Naive thymus-derived CD8-positive, alpha-beta T cell (primary cell): ENCODE data around the gene COQ10B. TPM values are rescaled to one million over a fixed set of nuclear protein-coding genes. Genes with fewer than 3 reads are reported as not detected.

Experiments used
- ATAC-seq, 2 donors: fragments of 150-1000 bp; cut with Tn5 transposase in 1 of 2; sonication (Bioruptor Pico), chemical (Tn5 transposase) in 1 of 2; 1 replicate in 1 of 2; 2 replicates in 1 of 2; pipeline ENCODE4 v1.10.0; 2021; ENCODE audit warnings: mild to moderate bottlenecking in 2 of 2, moderate library complexity in 2 of 2
- POLR2A ChIA-PET: fragments of 350-600 bp; sonication (Branson Sonifier 250); formaldehyde crosslinking; loops from one replicate; lab custom pipeline; 2021; ENCODE audit warnings: antibody characterized with exemption; lab: Charles Lee
- DNase-seq, 10 donors: peaks; one replicate each; pipeline versions ENCODE4 v3.0.0 to v3.0.0-alpha.2; 2020 to 2022
- H3K27ac Mint-ChIP-seq, 10 donors: one replicate each; pipeline ENCODE4 v1.8.0; 2020 to 2022; ENCODE audit warnings: mild to moderate bottlenecking in 10 of 10, mixed read lengths in 10 of 10, moderate library complexity in 4 of 10, inconsistent platforms in 1 of 10
- H3K27me3 Mint-ChIP-seq, 5 donors: one replicate each; pipeline ENCODE4 v1.8.0; 2021 to 2022; ENCODE audit warnings: mixed read lengths in 5 of 5
- H3K36me3 Mint-ChIP-seq, 3 donors: one replicate each; pipeline ENCODE4 v1.8.0; 2020 to 2022; ENCODE audit warnings: mixed read lengths in 3 of 3, mild to moderate bottlenecking in 2 of 3, inconsistent platforms in 1 of 3
- H3K4me1 Mint-ChIP-seq, 4 donors: one replicate each; pipeline ENCODE4 v1.8.0; 2021 to 2022; ENCODE audit warnings: mixed read lengths in 4 of 4
- H3K4me3 Mint-ChIP-seq, 10 donors: one replicate each; pipeline ENCODE4 v1.8.0; 2020 to 2022; ENCODE audit warnings: mild to moderate bottlenecking in 10 of 10, mixed read lengths in 10 of 10, moderate library complexity in 6 of 10, inconsistent platforms in 1 of 10
- H3K9me3 Mint-ChIP-seq, 9 donors: one replicate each; pipeline ENCODE4 v1.8.0; 2020 to 2022; ENCODE audit warnings: mixed read lengths in 9 of 9, mild to moderate bottlenecking in 3 of 9, inconsistent platforms in 1 of 9, moderate library complexity in 1 of 9
- polyA plus RNA-seq, 3 donors: library from polyadenylated mRNA; unstranded; fragments of 300-500 nt; fragmentation: Illumina TruSeq; gene quantifications; one replicate each; pipeline ENCODE4 v1.2.3, GENCODE V29; 2021
- total RNA-seq, 8 experiments: library from RNA in 2 of 8; stranded (reverse) in 2 of 8; gene quantifications; one replicate each; pipeline ENCODE4 v1.2.3 and lab custom pipeline; 2021 to 2026

The COQ10B gene
- total and polyA plus RNA-seq, 5 experiments from 2014 or later: 30.0 to 43.4 (median 35.1) TPM

- H3K9me3 Mint-ChIP-seq: peaks cover 0 to 17% (median 4%) of the 10 kb centered on the region in 9 donors
- no peak for ATAC-seq
- peaks cover 0 to 83% (median 49%) of the 10 kb centered on the region in 3 donors for H3K36me3 Mint-ChIP-seq
- no peak overlapping the region for H3K4me3 Mint-ChIP-seq
- peaks cover 0 to 6% (median 0%) of the 10 kb centered on the region in 4 donors for H3K4me1 Mint-ChIP-seq
- no peaks in the 10 kb centered on the region for H3K27me3 Mint-ChIP-seq
- POLR2A ChIA-PET: interaction anchor here (2.4 kb wide), 1 partner anchor 29 kb away, joined by 6 read pairs; the partner anchor contains the start of gene MOB4
- peak overlapping the region in 3 of 10 donors; percentile 0 to 47 (median 28) for H3K27ac Mint-ChIP-seq
- DNase-seq: no peak
Observed at GRCh38 chr2:197487385-197487784, 34.0 kb downstream of the COQ10B start.

GRCh38 chr2:197495433-197496134 lies 42.2 kb downstream of the COQ10B start:
- H3K36me3 Mint-ChIP-seq: peaks cover 4 to 73% (median 29%) of the 10 kb centered on the region in 3 donors
- H3K9me3 Mint-ChIP-seq: no peaks in the 10 kb centered on the region
- peak overlapping the region in 2 of 10 donors; percentile 14 to 95 for H3K4me3 Mint-ChIP-seq
- no peak for DNase-seq
- H3K27me3 Mint-ChIP-seq: no peaks in the 10 kb centered on the region
- peaks cover 15 to 48% (median 36%) of the 10 kb centered on the region in 4 donors for H3K4me1 Mint-ChIP-seq
- H3K27ac Mint-ChIP-seq: peak overlapping the region in 6 of 10 donors; percentile 30 to 98 (median 73)
- POLR2A ChIA-PET: interaction anchor here (0.6 to 1.7 kb wide), 3 partner anchors 60 to 696 kb away, joined by 3 to 6 read pairs (median 5); partner anchors contain the start of genes GTF3C3, MARS2 and SF3B1
- ATAC-seq: no peak

GRCh38 chr2:197496695-197497094 lies 43.3 kb downstream of the COQ10B start:
- no peaks in the 10 kb centered on the region for H3K27me3 Mint-ChIP-seq
- peak overlapping the region in 9 of 10 donors; percentile 61 to 98 (median 74) for H3K27ac Mint-ChIP-seq
- peaks cover 20 to 59% (median 46%) of the 10 kb centered on the region in 4 donors for H3K4me1 Mint-ChIP-seq
- H3K4me3 Mint-ChIP-seq: peak overlapping the region in 9 of 10 donors; percentile 16 to 98 (median 46)
- DNase-seq (no peak), ATAC-seq (no peak)
- H3K9me3 Mint-ChIP-seq: no peaks in the 10 kb centered on the region
- peaks cover 4 to 70% (median 25%) of the 10 kb centered on the region in 3 donors for H3K36me3 Mint-ChIP-seq
- POLR2A ChIA-PET: interaction anchor here (1.0 to 1.7 kb wide), 3 partner anchors 62 to 209 kb away, joined by 3 to 6 read pairs (median 5); partner anchors contain the start of genes MARS2 and SF3B1

- POLR2A ChIA-PET: interaction anchor here (1.0 to 5.4 kb wide), 2 partner anchors 19 to 391 kb away, joined by 4 to 150 read pairs; partner anchors contain the start of gene MOB4
- H3K9me3 Mint-ChIP-seq: no peaks in the 10 kb centered on the region
- H3K36me3 Mint-ChIP-seq: peaks cover 4 to 71% (median 31%) of the 10 kb centered on the region in 3 donors
Observed at GRCh38 chr2:197497326-197497725, 44.0 kb downstream of the COQ10B start.

GRCh38 chr2:197498235-197498936 lies 45.0 kb downstream of the COQ10B start:
- Mint-ChIP-seq H3K36me3 (peaks cover 4 to 70% (median 28%) of the 10 kb centered on the region in 3 donors), H3K4me1 (peaks cover 25 to 72% (median 56%) of the 10 kb centered on the region in 4 donors), H3K27me3 (no peaks in the 10 kb centered on the region), H3K4me3 (peak overlapping the region; percentile 88 to 99 (median 96)), H3K27ac (peak overlapping the region; percentile 86 to 98 (median 96)), H3K9me3 (no peaks in the 10 kb centered on the region)
- POLR2A ChIA-PET: interaction anchor here (0.6 to 5.4 kb wide), 15 partner anchors 8 to 1937 kb away, joined by 3 to 150 read pairs (median 7); partner anchors contain the start of genes COQ10B, MARS2, MOB4 and SF3B1
- DNase-seq: no peak
- ATAC-seq: no peak

More at GRCh38 chr2:197497326-197497725, 44.0 kb downstream of the COQ10B start:
- Mint-ChIP-seq H3K27ac (peak overlapping the region; percentile 16 to 98 (median 90)), H3K4me3 (peak overlapping the region; percentile 60 to 98 (median 96)), H3K27me3 (no peaks in the 10 kb centered on the region), H3K4me1 (peaks cover 24 to 65% (median 51%) of the 10 kb centered on the region in 4 donors)
- no peak for DNase-seq
- no peak for ATAC-seq

- Mint-ChIP-seq H3K36me3 (peaks cover 4 to 70% (median 27%) of the 10 kb centered on the region in 3 donors), H3K4me3 (peak overlapping the region; percentile 88 to 99 (median 96)), H3K9me3 (no peaks in the 10 kb centered on the region), H3K4me1 (peaks cover 25 to 77% (median 58%) of the 10 kb centered on the region in 4 donors), H3K27ac (peak overlapping the region; percentile 86 to 98 (median 96)), H3K27me3 (no peaks in the 10 kb centered on the region)
- POLR2A ChIA-PET: interaction anchor here (0.6 to 5.4 kb wide), 22 partner anchors 8 to 1937 kb away, joined by 3 to 150 read pairs (median 4); partner anchors contain the start of genes COQ10B, MARS2, MOB4 and SF3B1
- DNase-seq (peak; percentile 16 to 69 (median 35)), ATAC-seq (peak in 1 of 2 donors; percentile 5)
Observed at GRCh38 chr2:197498937-197499593, 45.7 kb downstream of the COQ10B start.

- Mint-ChIP-seq H3K4me3 (peak within 1 kb of the TSS; percentile 88 to 99 (median 96)), H3K9me3 (no peaks in the 10 kb centered on the region), H3K4me1 (peaks cover 25 to 75% (median 59%) of the 10 kb centered on the region in 4 donors), H3K27me3 (no peaks in the 10 kb centered on the region), H3K36me3 (peaks cover 4 to 70% (median 23%) of the 10 kb centered on the region in 3 donors), H3K27ac (peak within 1 kb of the TSS; percentile 92 to 98 (median 97))
- peak; percentile 80 to 84 for ATAC-seq
- POLR2A ChIA-PET: interaction anchor here (0.6 to 5.4 kb wide), 25 partner anchors 9 to 510 kb away, joined by 3 to 150 read pairs (median 4); partner anchors contain the start of genes COQ10B, MARS2, MOB4 and SF3B1
- DNase-seq: peak; percentile 94 to 98 (median 97)
Observed at GRCh38 chr2:197499594-197500502, 46.5 kb downstream of the COQ10B start, which contains the start of the genes HSPD1 and HSPE1. TSS of gene HSPD1 (minus strand) at chr2:197499840. CDS start at chr2:197498848, 992 bp downstream. TSS of gene HSPE1 (plus strand) at chr2:197500379. CDS start at chr2:197500437, 58 bp downstream.

GRCh38 chr2:197500503-197501131 lies 47.3 kb downstream of the COQ10B start:
- Mint-ChIP-seq H3K4me3 (peak overlapping the region; percentile 88 to 99 (median 96)), H3K27me3 (no peaks in the 10 kb centered on the region), H3K4me1 (peaks cover 25 to 71% (median 56%) of the 10 kb centered on the region in 4 donors), H3K36me3 (peaks cover 4 to 67% (median 22%) of the 10 kb centered on the region in 3 donors), H3K27ac (peak overlapping the region; percentile 92 to 98 (median 97)), H3K9me3 (no peaks in the 10 kb centered on the region)
- ATAC-seq (peak; percentile 16 to 18), DNase-seq (peak in 1 of 10 donors; percentile 18)
- POLR2A ChIA-PET: interaction anchor here (1.0 to 5.4 kb wide), 14 partner anchors 8 to 302 kb away, joined by 3 to 150 read pairs (median 12); partner anchors contain the start of genes COQ10B, MARS2, MOB4 and SF3B1

GRCh38 chr2:197502201-197502600 lies 48.8 kb downstream of the COQ10B start:
- no peaks in the 10 kb centered on the region for H3K27me3 Mint-ChIP-seq
- DNase-seq (no peak), ATAC-seq (no peak)
- H3K36me3 Mint-ChIP-seq: peaks cover 0 to 51% (median 15%) of the 10 kb centered on the region in 3 donors
- no peaks in the 10 kb centered on the region for H3K9me3 Mint-ChIP-seq
- H3K4me1 Mint-ChIP-seq: peaks cover 16 to 55% (median 42%) of the 10 kb centered on the region in 4 donors
- H3K4me3 Mint-ChIP-seq: peak overlapping the region; percentile 88 to 99 (median 96)
- H3K27ac Mint-ChIP-seq: peak overlapping the region; percentile 47 to 98 (median 97)
- POLR2A ChIA-PET: interaction anchor here (0.7 to 5.4 kb wide), 4 partner anchors 10 to 346 kb away, joined by 3 to 150 read pairs (median 23); partner anchors contain the start of genes COQ10B and MOB4

- H3K9me3 Mint-ChIP-seq: no peaks in the 10 kb centered on the region
- H3K27ac Mint-ChIP-seq: peak overlapping the region in 8 of 10 donors; percentile 92 to 98 (median 97)
- DNase-seq: no peak
- H3K4me1 Mint-ChIP-seq: peaks cover 12 to 50% (median 37%) of the 10 kb centered on the region in 4 donors
- H3K36me3 Mint-ChIP-seq: peaks cover 0 to 46% (median 13%) of the 10 kb centered on the region in 3 donors
- POLR2A ChIA-PET: interaction anchor here (0.7 to 5.4 kb wide), 3 partner anchors 9 to 345 kb away, joined by 3 to 150 read pairs (median 4); partner anchors contain the start of gene MOB4
- peak overlapping the region; percentile 88 to 99 (median 96) for H3K4me3 Mint-ChIP-seq
- ATAC-seq: no peak
- no peaks in the 10 kb centered on the region for H3K27me3 Mint-ChIP-seq
Observed at GRCh38 chr2:197502685-197503084, 49.3 kb downstream of the COQ10B start.
